ENCODE data around the gene TNNC1.

The TNNC1 gene

GRCh38 chr3:52401551-52401950, 52.3 kb downstream of the TNNC1 start:
- DNase-seq (ENCODE audit: low read depth in 2 of 2), result no peak

Data from stimulated activated CD8-positive, alpha-beta memory T cell treated with anti-CD3 and anti-CD28 coated beads, Interleukin-2, amount 100 ng/mL, for 48 hours (primary cell).